ENCODE results near the gene ATXN10.
"Not testable (repeated sequence)": the region's sequence is repeated elsewhere in the genome, so short reads cannot be mapped to it uniquely, and the experiment has no call there.

Gene ATXN10

DNA sequence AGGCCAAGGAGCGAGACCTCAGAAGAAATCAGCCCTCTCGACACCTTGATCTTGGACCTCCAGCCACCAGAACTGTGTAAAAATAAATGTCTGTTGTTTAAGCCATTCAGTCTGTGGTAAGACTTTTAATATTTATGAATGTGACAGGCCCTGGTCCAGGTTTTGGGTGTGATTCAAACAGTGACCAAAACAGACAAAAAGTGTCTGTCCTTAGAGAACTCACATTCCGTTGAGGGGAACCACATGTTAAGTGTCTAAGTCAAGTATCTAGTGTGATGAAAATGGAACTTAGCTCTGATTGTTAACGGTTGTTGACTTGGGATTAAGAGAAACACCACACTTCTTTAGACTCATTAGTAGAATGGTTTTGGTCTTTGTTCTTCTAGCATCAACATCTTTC, 22.2 kb downstream of the ATXN10 start:
- in situ Hi-C loops (cut with MboI; ENCODE audit: low pct_unique_long_range_greater_than_20kb, low sequenced_read_pairs): no loop called here

DNA sequence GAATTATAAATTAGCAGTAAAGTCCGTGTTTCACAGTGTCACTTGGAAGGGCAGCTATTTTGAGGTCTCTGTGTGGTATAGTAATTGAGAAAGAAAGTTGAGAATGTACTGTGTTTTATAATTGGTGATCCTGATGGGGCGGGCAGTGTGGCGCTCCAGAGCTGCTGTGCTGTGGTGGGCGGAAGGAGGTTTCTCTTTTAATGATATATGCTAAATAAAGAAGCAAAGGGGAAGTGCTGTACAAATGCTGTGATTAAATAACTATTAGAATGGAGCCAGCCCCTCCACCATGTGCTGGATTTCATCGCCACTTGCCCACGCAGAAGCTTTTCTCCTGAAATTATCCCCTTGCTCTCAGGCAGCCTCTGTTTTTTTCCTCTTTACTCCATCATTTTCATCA, 24.6 kb downstream of the ATXN10 start:
- DNase-seq: peak; percentile 36

More for the DNA sequence above, 22.2 kb downstream of the ATXN10 start:
- DNase-seq: no peak

DNA sequence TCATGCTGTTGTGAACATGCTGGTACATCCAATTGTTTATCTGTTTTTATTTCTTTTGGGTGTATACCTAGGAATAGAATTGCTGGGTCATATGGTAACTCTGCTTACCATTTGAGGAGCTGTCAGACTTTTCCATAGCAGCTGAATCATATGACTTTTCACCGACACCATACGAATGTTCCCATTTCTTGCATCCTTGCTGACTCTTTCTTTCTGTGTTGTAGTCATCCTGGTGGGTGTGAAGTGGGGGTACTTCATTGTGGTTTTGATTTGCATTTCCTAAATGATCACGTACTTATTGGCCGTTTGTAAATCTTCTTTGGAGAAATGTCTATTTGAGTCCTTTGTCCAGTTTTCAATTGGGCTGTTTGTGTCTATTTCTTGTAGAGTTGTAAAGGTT, 26.5 kb downstream of the ATXN10 start:
- in situ Hi-C loops (cut with MboI; ENCODE audit: low pct_unique_long_range_greater_than_20kb, low sequenced_read_pairs): no loop called here
- no peak for DNase-seq

More for the DNA sequence above, 24.6 kb downstream of the ATXN10 start:
- in situ Hi-C loops (cut with MboI; ENCODE audit: low pct_unique_long_range_greater_than_20kb, low sequenced_read_pairs): no loop called here

DNA sequence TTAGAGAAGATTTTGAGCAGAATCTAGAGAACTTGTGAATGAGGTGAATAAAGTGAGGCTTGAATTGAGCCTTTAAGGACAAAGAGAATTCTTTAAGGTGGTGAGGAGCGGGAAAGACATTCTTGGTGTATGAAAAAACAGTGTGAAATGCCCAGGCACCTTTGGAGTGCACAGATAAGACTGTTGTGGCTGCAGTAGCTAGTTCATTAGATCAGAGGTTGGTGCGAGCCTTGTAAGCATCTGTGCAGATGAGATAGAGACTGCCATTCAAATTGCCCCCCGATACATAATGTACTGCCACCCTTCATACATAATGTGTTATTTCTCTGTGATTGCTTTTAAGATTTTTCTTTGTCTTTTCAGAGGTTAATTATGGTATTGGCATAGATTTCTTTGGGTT, 31.3 kb downstream of the ATXN10 start:
- no peak for DNase-seq
- in situ Hi-C loops (cut with MboI; ENCODE audit: low pct_unique_long_range_greater_than_20kb, low sequenced_read_pairs): no loop called here

DNA sequence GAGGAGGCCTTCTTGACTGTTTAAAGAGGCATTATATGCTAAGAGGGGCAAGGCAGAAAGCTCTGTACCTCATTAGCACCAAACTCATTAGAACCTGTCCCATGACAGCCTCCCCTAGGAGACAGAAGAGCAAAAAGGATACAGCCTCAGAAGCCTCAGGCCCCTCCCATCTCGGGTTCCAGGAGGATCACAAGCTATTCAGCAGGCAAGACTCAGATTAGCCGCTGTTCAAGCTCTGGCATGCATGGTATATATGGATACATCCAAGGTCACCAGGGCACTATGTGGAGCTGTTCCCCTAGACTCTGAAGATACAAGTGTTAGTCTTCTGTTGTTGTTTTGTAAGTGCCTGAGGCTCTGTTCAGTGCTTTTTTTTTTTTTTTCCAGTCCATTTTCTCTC, 32.1 kb downstream of the ATXN10 start:
- DNase-seq: no peak
- in situ Hi-C loops (cut with MboI; ENCODE audit: low pct_unique_long_range_greater_than_20kb, low sequenced_read_pairs): no loop called here

DNA sequence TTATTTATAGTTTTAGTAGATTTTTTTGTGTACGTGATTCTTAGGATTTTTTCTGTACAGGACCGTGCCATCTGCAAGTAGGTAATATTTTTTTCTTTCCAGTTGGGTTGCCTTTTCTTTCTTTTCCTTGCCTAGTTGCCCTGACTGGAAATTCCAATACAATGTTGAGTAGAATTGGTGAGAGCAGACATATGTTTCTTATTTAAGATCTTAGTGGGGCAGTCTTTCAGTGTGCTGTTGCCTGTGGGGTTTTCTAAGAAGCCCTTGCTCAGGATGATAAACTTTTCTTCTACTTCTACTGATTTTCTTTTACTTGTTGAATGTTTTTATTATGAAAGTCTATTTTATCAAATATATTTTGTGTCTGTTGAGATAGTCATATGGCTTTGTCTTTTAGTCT, 33.0 kb downstream of the ATXN10 start:
- in situ Hi-C loops (cut with MboI; ENCODE audit: low pct_unique_long_range_greater_than_20kb, low sequenced_read_pairs): no loop called here
- DNase-seq: no peak

DNA sequence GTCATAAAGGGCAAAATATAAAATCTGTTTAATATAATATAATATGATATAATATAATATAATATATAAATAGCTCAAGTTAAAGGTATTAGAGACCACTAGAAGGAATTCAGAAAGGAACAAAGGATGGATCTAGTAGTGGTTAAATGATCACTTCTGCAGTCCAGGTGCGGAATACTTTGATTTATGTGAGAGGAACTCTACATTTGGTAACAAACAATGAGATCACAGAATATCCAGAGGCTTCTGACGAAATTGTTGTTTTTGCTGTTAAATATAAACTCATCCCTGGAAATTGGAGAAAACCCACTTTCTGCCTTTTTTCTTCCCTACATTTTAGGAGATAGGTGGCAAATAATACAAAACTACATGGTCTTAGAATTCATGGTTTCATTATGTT, 36.0 kb downstream of the ATXN10 start:
- no peak for DNase-seq
- in situ Hi-C loops (cut with MboI; ENCODE audit: low pct_unique_long_range_greater_than_20kb, low sequenced_read_pairs): no loop called here

DNA sequence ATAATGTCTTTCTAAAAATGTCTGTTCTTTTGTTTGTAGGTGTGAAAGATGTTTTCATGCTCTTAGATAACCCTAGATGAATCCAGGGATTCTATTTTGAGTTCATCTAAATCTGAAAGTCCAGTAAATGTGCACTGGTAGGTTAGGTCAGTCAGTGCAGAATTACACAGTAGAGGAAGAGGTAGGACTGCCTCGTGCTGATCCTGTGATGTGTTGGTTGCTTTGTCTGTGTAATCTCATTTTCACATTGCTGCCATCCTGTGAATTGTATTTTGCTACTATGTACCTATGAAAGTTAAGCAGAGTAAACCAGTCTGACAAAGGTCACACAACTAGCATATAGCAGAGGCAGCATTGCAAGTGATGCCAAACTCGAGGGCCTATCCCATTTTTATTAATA, 36.5 kb downstream of the ATXN10 start:
- no peak for DNase-seq
- in situ Hi-C loops (cut with MboI; ENCODE audit: low pct_unique_long_range_greater_than_20kb, low sequenced_read_pairs): no loop called here

DNA sequence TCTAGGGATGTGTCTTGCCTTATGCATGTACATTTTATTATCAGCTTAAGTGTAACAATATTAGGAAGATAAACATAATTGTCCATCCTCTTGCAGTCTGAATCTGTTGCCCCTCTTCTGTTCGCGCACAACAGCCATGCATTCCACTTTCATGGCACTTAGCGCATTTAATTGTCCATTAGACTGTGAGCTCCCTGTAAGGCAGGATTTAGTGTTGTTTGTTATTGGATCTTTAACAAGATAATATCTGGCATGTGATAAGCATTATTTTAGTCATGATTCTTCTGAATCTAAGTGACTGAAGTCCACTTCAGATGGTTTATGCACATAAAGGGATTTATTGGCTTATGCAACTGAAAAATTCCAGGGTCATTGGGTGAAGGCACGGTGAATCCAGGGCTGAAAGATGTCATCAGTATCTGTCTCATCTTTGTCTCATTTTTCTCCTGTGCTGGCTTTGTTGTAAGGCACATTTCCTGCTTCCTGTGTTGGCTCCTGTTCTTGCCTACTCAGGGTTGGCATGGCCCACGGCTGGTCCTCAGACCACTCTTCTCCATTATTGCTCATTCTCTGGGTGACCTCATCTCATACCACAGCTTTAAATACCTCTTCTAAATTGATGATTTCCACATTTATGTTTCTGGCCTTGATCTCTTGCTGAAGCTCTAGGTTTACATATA, 37.6 kb downstream of the ATXN10 start:
- DNase-seq: no peak
- in situ Hi-C loops (cut with MboI; ENCODE audit: low pct_unique_long_range_greater_than_20kb, low sequenced_read_pairs): no loop called here

DNA sequence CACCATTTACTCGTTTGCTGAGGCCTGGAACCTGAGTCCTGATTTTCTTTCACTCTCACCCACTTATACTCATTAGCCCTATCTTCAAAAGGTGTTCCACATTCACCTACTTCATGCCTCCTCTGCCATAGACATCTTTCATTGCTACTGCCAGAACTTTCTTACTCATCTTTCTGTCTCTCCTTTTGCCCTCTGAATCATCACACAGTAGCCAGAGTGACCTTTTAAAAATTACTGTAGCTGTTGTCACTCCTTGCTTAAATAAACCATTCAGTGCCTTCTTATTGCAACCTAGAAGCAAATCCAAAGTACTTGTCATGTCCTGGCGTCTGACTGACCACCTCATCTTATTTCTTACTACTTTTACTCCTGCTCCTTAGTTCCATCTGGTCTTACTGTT, 38.2 kb downstream of the ATXN10 start:
- no peak for DNase-seq
- in situ Hi-C loops (cut with MboI; ENCODE audit: low pct_unique_long_range_greater_than_20kb, low sequenced_read_pairs): no loop called here

DNA sequence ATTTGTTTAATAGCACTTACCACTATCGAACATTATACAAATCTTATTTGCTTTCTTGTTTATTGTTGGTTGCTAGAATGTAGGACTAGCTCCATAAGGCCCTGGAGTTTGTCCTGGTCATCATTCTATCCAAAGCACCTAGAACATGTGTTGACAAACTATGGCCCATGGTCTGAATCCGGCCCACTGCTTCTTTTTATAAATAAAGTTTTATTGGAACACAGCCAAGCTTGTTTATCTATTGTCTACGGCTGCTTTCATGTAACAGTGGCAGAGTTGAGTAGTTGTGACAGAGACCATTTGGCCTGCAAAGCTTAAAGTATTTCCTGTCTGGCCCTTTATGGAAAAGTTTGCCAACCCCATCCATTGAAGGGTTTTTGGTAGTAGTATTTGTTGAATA, 38.8 kb downstream of the ATXN10 start:
- in situ Hi-C loops (cut with MboI; ENCODE audit: low pct_unique_long_range_greater_than_20kb, low sequenced_read_pairs): no loop called here
- no peak for DNase-seq

DNA sequence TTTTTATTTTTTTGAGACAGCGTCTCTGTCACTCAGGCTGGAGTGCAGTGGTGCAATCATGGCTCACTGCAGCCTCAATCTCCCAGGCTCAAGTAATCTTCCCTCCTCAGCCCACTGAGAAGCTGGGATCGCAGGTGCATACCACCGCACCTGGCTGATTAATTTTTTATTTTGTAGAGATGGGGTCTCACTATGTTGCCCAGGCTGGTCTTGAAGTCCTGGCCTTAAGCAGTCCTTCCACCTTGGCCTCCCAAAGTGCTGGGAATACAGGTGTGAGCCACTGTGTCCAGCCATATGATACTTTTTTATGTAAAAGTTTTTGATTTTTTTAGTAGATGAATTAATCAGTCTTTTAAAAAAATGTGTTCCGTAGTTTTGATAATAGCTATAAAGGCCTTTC, 42.8 kb downstream of the ATXN10 start:
- in situ Hi-C loops (cut with MboI; ENCODE audit: low pct_unique_long_range_greater_than_20kb, low sequenced_read_pairs): not testable (repeated sequence)

DNA sequence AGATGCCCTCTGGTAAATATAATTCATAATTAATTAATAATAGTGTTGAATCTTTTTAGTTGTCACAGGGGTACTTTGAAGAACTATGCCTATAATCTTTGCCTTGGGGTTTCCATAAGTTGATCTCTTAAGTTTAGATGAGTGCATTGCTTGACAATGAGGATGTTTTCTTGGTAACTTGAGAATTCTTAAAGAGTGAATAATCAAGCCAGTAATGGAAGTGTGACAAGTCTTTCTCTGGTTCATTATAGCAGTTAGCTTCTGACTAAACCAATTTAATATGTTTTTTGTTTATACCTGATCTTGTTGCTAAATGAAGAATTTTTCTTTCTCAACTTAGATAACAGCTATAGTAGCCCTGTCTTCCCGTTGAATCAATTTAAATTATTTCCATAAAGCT, 46.2 kb downstream of the ATXN10 start:
- no peak for DNase-seq
- in situ Hi-C loops (cut with MboI; ENCODE audit: low pct_unique_long_range_greater_than_20kb, low sequenced_read_pairs): no loop called here

More for the DNA sequence above, 42.8 kb downstream of the ATXN10 start:
- DNase-seq: not testable (repeated sequence)

DNA sequence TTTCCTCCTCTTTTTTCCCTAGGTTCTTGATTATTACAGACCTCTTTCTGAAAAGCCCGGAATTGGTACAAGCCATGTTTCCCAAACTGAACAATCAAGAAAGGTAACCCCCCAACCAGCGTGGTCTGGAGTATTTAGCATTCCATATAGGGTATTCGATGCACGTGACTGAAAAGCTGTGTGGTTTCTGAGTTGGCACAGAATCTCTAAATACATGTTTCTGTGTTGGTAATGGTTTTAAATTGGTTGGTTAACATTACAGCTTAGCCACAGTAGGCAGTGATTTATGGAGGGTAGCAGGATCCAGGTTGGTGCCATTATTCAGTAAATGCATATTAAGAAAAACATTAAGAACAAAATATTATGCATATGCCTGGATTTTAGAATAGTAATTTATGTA, 46.8 kb downstream of the ATXN10 start:
- in situ Hi-C loops (cut with MboI; ENCODE audit: low pct_unique_long_range_greater_than_20kb, low sequenced_read_pairs): no loop called here

DNA sequence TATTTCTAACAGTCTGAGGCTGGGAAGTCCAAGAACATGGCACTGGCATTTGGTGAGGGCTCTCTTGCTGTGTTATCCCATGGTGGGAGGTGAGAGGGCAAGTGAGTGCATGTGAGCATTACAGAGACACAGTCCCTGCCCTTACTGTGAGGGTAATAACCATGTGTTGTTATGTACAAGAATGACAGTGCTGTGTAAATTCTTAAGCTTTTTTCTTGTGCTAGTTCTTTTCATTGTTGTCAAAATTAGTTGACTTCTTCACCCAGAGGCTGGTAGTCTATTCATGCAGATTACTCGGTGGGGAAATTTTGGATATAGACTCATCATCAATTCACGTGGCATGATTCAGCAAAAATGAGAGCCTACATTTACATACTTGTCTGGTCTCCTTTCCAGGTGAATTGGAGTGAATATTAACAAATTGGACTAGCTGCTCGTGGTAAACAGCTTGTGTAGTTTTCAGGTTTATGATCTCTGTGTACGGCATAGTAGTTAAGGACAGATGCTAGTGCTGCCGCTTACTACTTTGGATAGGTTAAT, 49.3 kb downstream of the ATXN10 start:
- in situ Hi-C loops (cut with MboI; ENCODE audit: low pct_unique_long_range_greater_than_20kb, low sequenced_read_pairs): no loop called here
- no peak for DNase-seq

More for the DNA sequence above, 46.8 kb downstream of the ATXN10 start:
- DNase-seq: no peak

DNA sequence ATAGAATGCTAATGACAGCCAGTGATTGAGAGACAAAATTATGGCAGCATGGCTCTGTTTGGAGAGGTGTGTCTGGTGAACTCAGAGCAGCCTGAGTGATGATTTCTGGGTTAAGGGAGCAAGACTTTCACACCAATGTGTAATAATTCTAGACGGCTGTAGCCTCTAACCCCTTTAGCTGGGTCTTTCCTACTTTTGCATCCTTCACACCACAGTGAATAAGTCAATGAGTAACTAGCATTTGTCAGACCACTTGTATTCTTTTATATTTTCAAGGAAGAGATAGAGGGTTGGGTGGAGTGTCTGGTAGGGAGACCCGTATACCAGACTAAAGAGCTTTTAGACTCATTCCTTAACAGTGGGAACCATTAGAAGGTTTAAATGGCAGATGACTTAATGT, 50.4 kb downstream of the ATXN10 start:
- in situ Hi-C loops (cut with MboI; ENCODE audit: low pct_unique_long_range_greater_than_20kb, low sequenced_read_pairs): no loop called here
- DNase-seq: no peak

DNA sequence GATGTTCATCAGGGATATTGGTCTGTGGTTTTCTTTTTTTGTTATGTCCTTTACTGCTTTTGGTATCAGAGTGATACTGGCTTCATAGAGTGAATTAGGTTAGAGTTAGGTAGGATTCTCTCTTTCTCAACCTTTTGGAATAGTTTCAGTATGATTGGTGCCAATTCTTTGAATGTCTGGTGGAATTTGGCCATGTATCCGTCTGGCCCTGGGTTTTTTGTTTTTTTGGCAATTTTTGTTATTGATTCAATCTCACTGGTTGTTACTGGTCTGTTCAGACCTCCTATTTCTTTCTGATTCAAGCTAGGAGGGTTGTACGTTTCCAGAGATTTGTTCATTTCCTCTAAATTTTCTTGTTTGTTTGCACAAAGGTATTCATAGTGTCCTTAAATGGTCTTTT, 54.4 kb downstream of the ATXN10 start:
- in situ Hi-C loops (cut with MboI; ENCODE audit: low pct_unique_long_range_greater_than_20kb, low sequenced_read_pairs): no loop called here
- no peak for DNase-seq

DNA sequence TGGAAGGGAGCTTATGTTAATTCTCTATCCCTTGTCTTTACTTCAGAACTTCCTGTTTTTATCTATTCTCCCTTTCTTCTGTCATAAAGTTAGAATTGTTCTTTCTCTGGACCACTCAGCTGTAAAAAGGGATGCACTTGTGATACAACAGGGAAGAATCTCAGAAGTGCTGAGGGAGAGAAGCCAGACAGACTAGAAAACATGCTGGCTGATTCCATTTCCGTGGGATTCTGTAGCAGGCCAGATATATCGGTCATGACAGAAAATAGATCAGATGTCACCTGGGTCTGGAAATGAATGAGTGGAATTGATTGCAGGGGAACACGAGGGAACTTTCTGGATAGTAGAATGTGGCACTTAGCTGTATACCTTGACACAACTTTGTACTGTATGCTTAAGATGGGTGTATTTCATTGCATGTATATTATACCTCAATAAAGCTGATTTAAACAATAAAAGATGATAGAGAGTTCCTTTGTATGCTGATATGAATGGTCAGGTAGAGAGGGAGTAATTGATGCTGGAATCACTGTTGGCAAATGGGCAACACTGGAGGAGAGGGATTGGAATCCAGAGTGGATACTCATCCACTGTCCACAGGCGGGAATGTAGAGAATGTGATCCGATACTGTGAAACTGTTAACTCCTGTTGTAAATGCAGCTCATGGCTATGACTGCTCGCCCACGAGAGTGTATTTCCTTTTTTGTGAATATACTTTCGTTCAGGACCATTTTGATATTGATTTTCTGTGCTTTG, 59.6 kb downstream of the ATXN10 start:
- in situ Hi-C loops (cut with MboI; ENCODE audit: low pct_unique_long_range_greater_than_20kb, low sequenced_read_pairs): no loop called here
- DNase-seq: no peak

DNA sequence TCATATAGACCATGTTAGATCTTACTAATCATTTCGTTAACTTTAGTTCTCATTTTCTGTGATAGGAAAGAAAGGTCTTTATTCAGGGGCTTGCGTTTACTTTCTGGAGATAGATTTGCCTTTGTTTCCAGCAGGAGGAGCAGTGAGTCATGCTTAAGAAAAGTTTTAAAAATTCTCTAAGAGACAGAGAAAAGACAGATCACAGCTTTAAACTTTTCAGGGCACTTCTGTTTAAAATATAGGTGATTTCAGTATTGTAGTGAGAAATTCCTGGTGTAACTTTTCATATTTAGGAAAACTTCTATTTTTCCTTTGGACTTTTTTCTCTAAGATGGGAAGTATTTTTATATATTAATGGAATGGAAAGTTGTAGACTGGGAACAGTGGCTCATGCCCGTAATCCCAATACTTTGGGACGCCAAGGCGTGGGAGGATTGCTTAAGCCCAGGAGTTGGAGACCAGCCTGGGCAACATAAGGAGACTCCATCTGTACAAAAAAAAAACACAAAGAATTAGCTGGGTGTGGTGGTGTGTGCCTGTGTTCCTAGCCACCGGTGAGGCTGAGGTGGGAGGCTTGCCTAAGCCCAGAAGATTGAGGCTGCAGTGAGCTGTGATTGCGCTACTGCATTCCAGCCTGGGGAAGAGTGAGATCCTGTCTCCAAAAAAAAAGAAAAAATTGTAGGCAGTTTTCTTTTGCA, 60.3 kb downstream of the ATXN10 start:
- DNase-seq: peak; percentile 4

DNA sequence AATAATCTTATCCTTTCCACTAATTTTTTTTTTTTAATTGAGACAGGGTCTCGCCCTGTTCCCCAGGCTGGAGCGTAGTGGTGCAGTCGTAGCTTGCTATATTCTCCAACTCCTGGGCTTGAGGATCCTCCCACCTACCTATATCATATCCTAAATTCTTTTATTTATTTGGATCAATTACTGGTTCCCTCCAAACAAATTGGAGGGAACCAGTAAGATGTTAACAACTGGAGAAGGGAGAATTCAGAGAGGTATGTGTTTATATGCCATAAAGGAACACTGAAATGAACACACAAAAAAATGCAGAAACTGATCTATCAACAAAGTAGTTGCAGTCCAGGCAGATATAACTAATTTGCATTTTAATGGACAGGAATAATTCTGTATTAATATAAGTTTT, 63.6 kb downstream of the ATXN10 start:
- DNase-seq: no peak
- in situ Hi-C loops (cut with MboI; ENCODE audit: low pct_unique_long_range_greater_than_20kb, low sequenced_read_pairs): no loop called here

More for the DNA sequence above, 60.3 kb downstream of the ATXN10 start:
- in situ Hi-C loops (cut with MboI; ENCODE audit: low pct_unique_long_range_greater_than_20kb, low sequenced_read_pairs): no loop called here
